RCC 7860 (cell line): Measurements from ENCODE around the gene KCNMB2.
"Not testable (repeated sequence)": the region's sequence is repeated elsewhere in the genome, so short reads cannot be mapped to it uniquely, and the experiment has no call there.

ENCODE experiments used
- DNase-seq: peaks from one replicate; pipeline ENCODE4 v3.0.0-alpha.2; 2015; ENCODE audit warnings: low spot score
- FAIRE-seq: peaks from 2 replicates; lab custom pipeline; 2012; peaks lifted over from hg19 to GRCh38; lab: Jason Lieb, UNC

Gene KCNMB2

GRCh38 chr3:178518660-178519396, 17.4 kb upstream of the KCNMB2 start:
- DNase-seq, result no peak
- FAIRE-seq, result no peak

GRCh38 chr3:178519701-178520100, 16.5 kb upstream of the KCNMB2 start:
- FAIRE-seq, result no peak
- DNase-seq, result no peak

DNA sequence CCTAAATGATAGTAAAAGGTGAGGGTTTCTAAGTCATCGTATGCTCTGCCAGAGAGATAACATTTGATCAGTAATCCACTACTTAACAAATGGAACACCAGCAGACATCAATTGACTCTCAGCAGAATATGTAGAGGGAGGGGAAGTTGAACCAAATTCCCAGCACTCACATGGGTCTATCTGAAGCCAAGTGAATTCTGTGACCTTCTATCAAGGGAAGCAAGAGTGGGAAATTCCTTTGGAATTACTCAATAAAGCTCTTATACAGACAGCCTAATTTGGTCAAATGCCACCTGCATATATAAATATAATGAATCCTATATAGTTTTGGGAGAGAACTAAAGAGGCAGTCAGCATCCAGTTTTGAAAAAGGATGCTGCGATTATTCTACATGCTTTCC, 15.8 kb upstream of the KCNMB2 start:
- FAIRE-seq, result no peak
- DNase-seq, result no peak

GRCh38 chr3:178522200-178523052, 13.8 kb upstream of the KCNMB2 start:
- DNase-seq (no peak), FAIRE-seq (no peak)

DNA sequence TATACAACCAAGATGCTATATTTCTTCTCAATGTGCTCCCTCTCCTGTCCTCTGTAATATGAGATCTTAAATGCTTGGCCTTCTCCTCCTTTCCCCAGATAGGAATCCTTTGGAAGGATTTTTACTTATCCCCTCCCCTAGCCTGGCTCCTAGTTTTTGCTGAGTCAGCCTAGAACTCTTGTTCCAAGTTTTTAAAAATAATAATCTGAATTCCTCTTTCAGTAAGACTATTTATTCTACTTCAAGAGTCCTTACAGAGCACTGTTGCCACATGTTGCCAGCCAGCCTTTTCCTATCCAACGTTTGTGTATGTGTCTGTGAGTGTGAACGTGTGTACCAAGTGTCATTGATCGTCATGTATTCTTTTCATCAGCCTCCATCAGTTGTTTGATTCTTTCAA, 11.0 kb upstream of the KCNMB2 start:
- FAIRE-seq (no peak), DNase-seq (no peak)

DNA sequence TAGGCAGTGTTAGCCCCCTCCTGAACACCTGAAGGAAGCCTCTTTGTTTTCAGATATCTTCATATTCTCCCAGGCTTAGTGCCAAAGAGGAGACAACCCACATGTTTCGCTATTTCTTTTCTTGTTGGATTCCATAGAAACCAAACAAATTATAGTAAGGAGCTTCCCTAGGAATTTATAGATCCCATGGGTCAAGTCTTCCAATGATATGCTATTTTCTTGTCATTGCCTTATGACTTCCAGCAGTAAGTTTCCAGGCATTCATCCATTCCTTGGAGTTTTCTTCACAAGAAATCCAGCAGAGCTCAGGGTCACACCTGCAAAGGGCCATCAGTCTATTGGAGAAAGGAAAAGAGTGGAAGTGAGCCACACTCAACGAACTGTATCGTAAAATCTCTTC, 9.9 kb upstream of the KCNMB2 start:
- FAIRE-seq (no peak), DNase-seq (no peak)

GRCh38 chr3:178527981-178528380, 8.3 kb upstream of the KCNMB2 start:
- DNase-seq (no peak), FAIRE-seq (no peak)

- DNase-seq (no peak), FAIRE-seq (no peak)
Measured at GRCh38 chr3:178529606-178530225, 6.5 kb upstream of the KCNMB2 start.

DNA sequence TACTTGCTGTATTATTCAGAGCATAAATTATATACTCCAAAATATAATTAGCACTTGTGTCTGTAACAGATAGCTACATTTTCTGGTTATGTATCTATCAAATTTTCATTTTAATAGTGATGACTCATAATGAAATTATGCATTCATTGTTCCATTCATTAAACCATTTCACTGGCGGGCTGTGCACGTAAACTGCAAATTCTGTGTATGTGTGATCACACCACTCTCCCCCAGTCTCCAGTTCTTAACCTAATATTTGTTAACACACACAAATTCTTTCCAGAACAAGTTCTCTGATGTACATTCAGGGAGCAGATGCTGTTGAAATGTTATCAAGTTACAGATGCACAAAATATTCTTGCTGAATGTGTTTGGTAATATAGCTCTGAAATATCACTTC, 3.8 kb upstream of the KCNMB2 start:
- no peak for FAIRE-seq
- DNase-seq, result no peak

DNA sequence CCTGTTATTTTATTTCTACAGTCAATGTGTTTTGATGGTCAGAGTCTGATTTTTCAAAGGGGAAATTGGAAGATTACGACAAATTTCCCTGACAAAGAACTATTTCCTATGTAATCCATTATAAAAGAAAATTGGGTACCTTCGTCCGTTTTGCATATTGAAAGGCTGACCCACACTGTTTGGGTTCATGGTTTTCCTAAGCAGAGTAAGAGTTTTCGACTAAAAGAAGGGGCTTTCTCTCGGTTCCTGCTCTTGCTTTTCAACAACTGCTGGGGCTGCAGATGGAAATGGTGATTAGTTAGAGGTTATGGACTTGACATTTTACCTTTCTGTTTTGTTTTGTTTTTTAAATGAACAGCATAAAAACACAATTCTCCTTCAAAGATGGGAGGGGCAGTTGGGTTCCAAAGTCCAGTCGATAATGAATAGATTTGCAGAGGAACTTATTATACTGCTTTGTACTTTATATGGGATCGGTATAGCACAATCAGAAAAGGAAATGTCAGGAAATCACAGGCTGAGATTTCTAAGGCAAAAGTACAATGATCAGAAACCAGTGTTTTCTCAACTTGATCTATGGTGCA, 978 bp downstream of the KCNMB2 start:
- FAIRE-seq, result no peak
- no peak for DNase-seq

DNA sequence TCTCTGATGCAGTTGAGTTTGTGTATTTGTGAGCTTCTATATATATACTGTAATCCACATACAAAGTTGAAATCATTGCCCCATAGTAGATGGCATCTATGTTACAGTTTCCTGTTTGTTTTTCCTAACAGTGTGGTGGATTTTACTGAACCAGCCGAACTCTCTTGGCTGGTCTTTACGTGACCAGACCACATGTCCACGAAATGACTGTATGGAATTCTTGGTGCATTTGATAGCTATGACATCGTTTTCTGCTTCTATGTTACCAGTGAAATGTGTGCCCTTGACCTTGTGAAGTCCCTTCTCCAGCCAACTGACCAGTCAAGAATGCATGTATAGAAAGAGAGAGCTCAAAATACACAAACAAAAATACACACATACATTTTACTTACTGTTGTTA, 1.8 kb downstream of the KCNMB2 start:
- no peak for FAIRE-seq
- DNase-seq, result no peak

- FAIRE-seq, result no peak
Measured at GRCh38 chr3:178540184-178540583, 3.9 kb downstream of the KCNMB2 start.

GRCh38 chr3:178545337-178545736, 9.1 kb downstream of the KCNMB2 start:
- DNase-seq (no peak), FAIRE-seq (no peak)

More at GRCh38 chr3:178540184-178540583, 3.9 kb downstream of the KCNMB2 start:
- DNase-seq, result no peak

DNA sequence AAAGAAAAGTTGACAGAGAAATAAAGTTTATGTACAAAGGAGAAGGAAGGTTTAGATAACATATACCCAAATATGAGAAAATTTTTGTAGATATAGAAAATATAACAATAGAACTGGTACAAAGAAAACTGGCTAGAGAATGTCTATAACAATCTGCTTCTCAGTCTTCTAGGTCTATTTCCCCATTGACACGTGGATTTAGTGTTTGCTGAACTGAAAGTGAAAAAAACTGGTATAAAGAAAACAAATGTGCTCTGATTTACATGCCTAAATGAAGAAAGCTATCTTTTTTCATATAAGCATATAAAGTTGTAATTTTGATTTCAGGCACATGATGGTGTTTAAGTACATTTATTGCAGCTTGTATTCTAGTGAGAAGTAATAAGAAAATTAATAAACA, 9.8 kb downstream of the KCNMB2 start:
- DNase-seq, result no peak
- FAIRE-seq, result no peak

- FAIRE-seq, DNase-seq: not testable (repeated sequence)
Measured at GRCh38 chr3:178549426-178549825, 13.2 kb downstream of the KCNMB2 start.

GRCh38 chr3:178551916-178552321, 15.7 kb downstream of the KCNMB2 start:
- no peak for FAIRE-seq
- no peak for DNase-seq

DNA sequence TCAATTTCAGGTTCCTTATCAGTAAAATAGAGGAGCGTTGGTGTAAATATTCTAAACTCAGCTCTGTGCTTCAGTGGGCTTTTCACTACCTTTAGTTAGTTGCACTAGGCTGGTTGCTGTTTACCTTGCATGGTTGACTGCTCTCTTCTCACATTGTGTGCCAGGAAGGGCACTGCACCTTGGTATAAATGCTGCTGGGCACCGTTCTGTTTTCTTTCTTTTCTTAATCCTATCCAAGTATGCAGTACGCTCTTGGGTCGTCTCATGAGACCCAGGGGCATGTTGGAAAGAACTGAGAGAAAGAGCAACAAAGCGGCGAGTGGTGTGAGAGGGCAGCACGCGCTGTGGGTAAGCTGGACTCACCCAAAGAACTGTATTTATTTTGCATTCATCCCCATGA, 22.4 kb downstream of the KCNMB2 start:
- FAIRE-seq (no peak), DNase-seq (no peak)

DNA sequence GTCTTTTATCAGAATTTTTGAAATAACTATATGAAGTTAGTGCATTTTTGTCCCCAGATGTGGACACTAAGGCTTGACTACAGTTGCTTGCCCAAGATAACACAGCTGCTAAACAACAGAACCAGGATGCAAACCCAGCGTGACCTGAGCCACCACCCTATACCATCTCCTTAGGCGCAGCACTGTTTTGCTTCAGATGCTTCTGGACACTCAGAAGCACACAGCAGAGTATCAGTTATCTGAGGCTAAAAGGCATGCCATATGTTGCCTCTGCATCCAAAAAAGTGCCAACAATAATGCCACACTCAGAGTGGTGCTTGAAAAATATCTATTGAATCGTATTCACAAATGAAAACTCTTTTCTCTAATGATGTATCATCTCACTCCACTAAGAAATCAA, 24.5 kb downstream of the KCNMB2 start:
- DNase-seq (no peak), FAIRE-seq (no peak)

- DNase-seq (no peak), FAIRE-seq (no peak)
Measured at GRCh38 chr3:178561239-178561638, 25.0 kb downstream of the KCNMB2 start.

DNA sequence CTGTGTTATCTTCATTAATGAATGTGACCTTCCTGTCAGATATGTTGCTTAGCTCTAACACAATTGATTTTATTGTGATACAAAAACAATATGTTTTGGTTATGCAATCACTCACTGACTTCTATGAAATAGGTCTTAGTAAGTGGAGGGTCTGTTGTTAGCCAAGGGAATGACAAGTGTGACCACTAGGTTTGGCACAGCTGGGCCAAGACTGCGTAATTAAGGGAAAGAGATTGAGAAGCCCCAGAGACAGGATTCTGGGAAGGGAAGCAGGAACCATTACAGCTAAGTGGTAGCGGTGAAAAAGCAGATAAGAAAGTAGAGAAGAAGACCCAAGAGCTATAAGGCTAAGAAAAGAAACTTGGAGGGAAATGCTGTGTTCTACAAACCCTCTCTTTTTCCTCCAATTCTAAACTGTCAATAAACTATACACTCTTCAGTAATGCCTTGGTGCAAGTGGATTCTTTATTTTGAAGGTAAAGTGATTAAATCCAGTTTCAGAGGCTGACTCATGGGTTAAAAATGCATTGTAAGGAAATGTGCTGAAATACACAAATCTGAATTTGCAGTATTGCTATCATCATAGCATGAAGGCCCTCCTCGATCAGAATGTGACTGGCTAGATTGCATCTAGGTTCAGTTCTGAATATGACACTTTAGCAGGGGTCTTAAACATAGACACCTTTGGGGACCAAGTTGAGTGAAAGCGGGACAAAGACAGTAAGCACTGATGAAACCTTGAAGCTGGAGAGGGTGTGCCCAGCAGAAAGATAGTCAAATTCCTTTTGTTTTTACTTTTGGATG, 26.1 kb downstream of the KCNMB2 start:
- DNase-seq, result no peak

DNA sequence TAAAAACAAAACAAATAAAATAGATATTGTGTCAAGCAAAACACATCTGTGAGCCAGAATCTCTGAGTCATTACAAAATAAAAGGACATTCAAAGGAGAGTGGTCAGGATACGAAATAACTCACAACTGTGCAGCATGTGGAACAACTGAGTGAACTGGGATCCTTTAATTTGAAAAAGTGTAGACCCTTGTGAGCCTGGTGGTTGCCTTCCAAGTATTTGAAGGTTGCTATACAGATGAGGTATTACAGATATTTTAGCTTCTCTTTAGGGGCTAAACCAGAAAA, 26.7 kb downstream of the KCNMB2 start:
- FAIRE-seq (no peak), DNase-seq (no peak)

More for the DNA sequence above, 26.1 kb downstream of the KCNMB2 start:
- FAIRE-seq, result no peak
